ENCODE measurements around the gene ARL9. TPM values are rescaled to one million over a fixed set of nuclear protein-coding genes. Genes with fewer than 3 reads are reported as not detected.
A peak's percentile ranks its signal among the peaks of the same experiment; 100 is the strongest.

Gene ARL9
- total RNA-seq, 3 donors from 2014 or later (not counting 1 experiment from before 2014, with no cell fraction given), result 0.27 to 0.49 TPM; not detected in 1

GRCh38 chr4:56513517-56513916 lies 7.9 kb downstream of the ARL9 start:
- intact Hi-C loops (cut with micrococcal nuclease), result no loop called here
- Mint-ChIP-seq H3K9me3 (no peaks in the 10 kb centered on the region), H3K36me3 (no peaks in the 10 kb centered on the region), H3K27me3 (ENCODE audit: low read depth in 2 of 2) (peaks cover 7 to 9% of the 10 kb centered on the region in 2 donors), H3K4me1 (peaks cover 5% of the 10 kb centered on the region in 2 donors), H3K27ac (no peak overlapping the region), H3K4me3 (no peak overlapping the region)
- no peaks in the 10 kb centered on the region for H3K27me3 ChIP-seq (ENCODE audit: control insufficient read depth, insufficient read depth, low read length)
- H3K9me3 ChIP-seq (ENCODE audit: control insufficient read depth, insufficient read depth, low read length), result no peaks in the 10 kb centered on the region
- no peaks in the 10 kb centered on the region for H3K36me3 ChIP-seq (ENCODE audit: control insufficient read depth, insufficient read depth, low read length)
- 31% methylated on average over 2 of the region's 2 CpGs for WGBS (ENCODE audit: insufficient coverage)
- ATAC-seq (no peak), DNase-seq (no peak)
- H3K4me3 ChIP-seq (ENCODE audit: low read length), result no peak overlapping the region
- no peaks in the 10 kb centered on the region for H3K4me1 ChIP-seq (ENCODE audit: control insufficient read depth, insufficient read depth, low read length)
- H3K27ac ChIP-seq (ENCODE audit: low read length), result no peak overlapping the region
- TF ChIP-seq CTCF (IDR thresholded peaks at IDR 0.05), result no peak

GRCh38 chr4:56530269-56531148 lies 24.9 kb downstream of the ARL9 start:
- no peak overlapping the region for H3K27ac ChIP-seq (ENCODE audit: low read length)
- intact Hi-C loops (cut with micrococcal nuclease), result loop anchor here (1.0 kb wide), 1 partner anchor 94 kb away; the partner anchor contains the start of gene PAICS
- H3K9me3 ChIP-seq (ENCODE audit: control insufficient read depth, insufficient read depth, low read length), result no peaks in the 10 kb centered on the region
- peaks cover 12% of the 10 kb centered on the region for H3K4me1 ChIP-seq (ENCODE audit: control insufficient read depth, insufficient read depth, low read length)
- peak overlapping the region; percentile 53 for H3K4me3 Mint-ChIP-seq
- peak overlapping the region; percentile 68 for H3K4me3 ChIP-seq (ENCODE audit: low read length)
- H3K9me3 Mint-ChIP-seq, result no peaks in the 10 kb centered on the region
- DNase-seq, result peak; percentile 55 to 85
- ATAC-seq, result peak; percentile 95 to 99 (median 99)
- peaks cover 28% of the 10 kb centered on the region for H3K27me3 ChIP-seq (ENCODE audit: control insufficient read depth, insufficient read depth, low read length)
- no peaks in the 10 kb centered on the region for H3K36me3 ChIP-seq (ENCODE audit: control insufficient read depth, insufficient read depth, low read length)
- peaks cover 0 to 12% of the 10 kb centered on the region in 2 donors for H3K27me3 Mint-ChIP-seq (ENCODE audit: low read depth in 2 of 2)
- WGBS (ENCODE audit: insufficient coverage), result 5% methylated on average over 68 of the region's 68 CpGs
- H3K27ac Mint-ChIP-seq, result no peak overlapping the region
- H3K4me1 Mint-ChIP-seq, result no peaks in the 10 kb centered on the region
- TF ChIP-seq CTCF (IDR thresholded peaks at IDR 0.05), result no peak
- no peaks in the 10 kb centered on the region for H3K36me3 Mint-ChIP-seq

GRCh38 chr4:56531149-56531770 lies 25.7 kb downstream of the ARL9 start:
- no peak overlapping the region for H3K4me3 Mint-ChIP-seq
- Histone ChIP-seq H3K27ac (ENCODE audit: low read length) (no peak overlapping the region), H3K36me3 (ENCODE audit: control insufficient read depth, insufficient read depth, low read length) (no peaks in the 10 kb centered on the region), H3K9me3 (ENCODE audit: control insufficient read depth, insufficient read depth, low read length) (no peaks in the 10 kb centered on the region), H3K4me1 (ENCODE audit: control insufficient read depth, insufficient read depth, low read length) (peaks cover 12% of the 10 kb centered on the region), H3K4me3 (ENCODE audit: low read length) (peak overlapping the region; percentile 68), H3K27me3 (ENCODE audit: control insufficient read depth, insufficient read depth, low read length) (peaks cover 28% of the 10 kb centered on the region)
- intact Hi-C loops (cut with micrococcal nuclease), result no loop called here
- WGBS (ENCODE audit: insufficient coverage), result 49% methylated on average over 10 of the region's 11 CpGs
- no peaks in the 10 kb centered on the region for H3K4me1 Mint-ChIP-seq
- DNase-seq (no peak), ATAC-seq (no peak)
- no peaks in the 10 kb centered on the region for H3K36me3 Mint-ChIP-seq
- no peak overlapping the region for H3K27ac Mint-ChIP-seq
- no peak for TF ChIP-seq CTCF (IDR thresholded peaks at IDR 0.05)
- H3K27me3 Mint-ChIP-seq (ENCODE audit: low read depth in 2 of 2), result peaks cover 0 to 16% of the 10 kb centered on the region in 2 donors
- no peaks in the 10 kb centered on the region for H3K9me3 Mint-ChIP-seq
